Bronchial smooth muscle cell (primary cell): ENCODE data around the gene DRAM1. TPM values are rescaled to one million over a fixed set of nuclear protein-coding genes. Genes with fewer than 3 reads are reported as not detected.

Source experiments
- total RNA-seq: library from RNA; depleted of rRNA; stranded (reverse); fragments of >200 nt; gene quantifications from 2 replicates; pipeline ENCODE4 v1.2.1, GENCODE V29; 2014

Gene DRAM1
- 30.6 and 41.1 TPM in 2 replicates for total RNA-seq

GRCh38 chr12:101876861-101877805 lies at the start of gene DRAM1:
Gene DRAM1, plus strand, starts transcription at chr12:101877580. Its CDS starts 210 bp downstream, at chr12:101877790.

GRCh38 chr12:101830367-101831325 lies 46.7 kb upstream of the DRAM1 start, which contains the start of gene GNPTAB:
Gene GNPTAB, minus strand, starts transcription at chr12:101830959. Its CDS starts 284 bp downstream, at chr12:101830675.

Other genes starting within 250 kb of the DRAM1 start
- gene CHPT1, start 179.9 kb upstream of the DRAM1 start, total RNA-seq: 14.4 and 25.1 TPM in 2 replicates
- gene SYCP3, start 138.1 kb upstream of the DRAM1 start, total RNA-seq: under 0.01 and 0.34 TPM in 2 replicates
- gene GNPTAB, start 46.6 kb upstream of the DRAM1 start, total RNA-seq: 28.1 and 30.5 TPM in 2 replicates
- 108 and 140 TPM in 2 replicates for gene WASHC3, start 184.4 kb downstream of the DRAM1 start, total RNA-seq
- 50.3 and 56.5 TPM in 2 replicates for gene NUP37, start 242.5 kb downstream of the DRAM1 start, total RNA-seq
- gene PARPBP, start 242.6 kb downstream of the DRAM1 start, total RNA-seq: 2.9 and 4.3 TPM in 2 replicates